Amygdala (tissue), 56 donors: Measurements from ENCODE around the gene MKNK2.

Source experiments
- DNase-seq, 56 donors: peaks; one replicate each; lab custom pipeline; 2025; lab: John Stamatoyannopoulos, UW

Gene MKNK2

DNA sequence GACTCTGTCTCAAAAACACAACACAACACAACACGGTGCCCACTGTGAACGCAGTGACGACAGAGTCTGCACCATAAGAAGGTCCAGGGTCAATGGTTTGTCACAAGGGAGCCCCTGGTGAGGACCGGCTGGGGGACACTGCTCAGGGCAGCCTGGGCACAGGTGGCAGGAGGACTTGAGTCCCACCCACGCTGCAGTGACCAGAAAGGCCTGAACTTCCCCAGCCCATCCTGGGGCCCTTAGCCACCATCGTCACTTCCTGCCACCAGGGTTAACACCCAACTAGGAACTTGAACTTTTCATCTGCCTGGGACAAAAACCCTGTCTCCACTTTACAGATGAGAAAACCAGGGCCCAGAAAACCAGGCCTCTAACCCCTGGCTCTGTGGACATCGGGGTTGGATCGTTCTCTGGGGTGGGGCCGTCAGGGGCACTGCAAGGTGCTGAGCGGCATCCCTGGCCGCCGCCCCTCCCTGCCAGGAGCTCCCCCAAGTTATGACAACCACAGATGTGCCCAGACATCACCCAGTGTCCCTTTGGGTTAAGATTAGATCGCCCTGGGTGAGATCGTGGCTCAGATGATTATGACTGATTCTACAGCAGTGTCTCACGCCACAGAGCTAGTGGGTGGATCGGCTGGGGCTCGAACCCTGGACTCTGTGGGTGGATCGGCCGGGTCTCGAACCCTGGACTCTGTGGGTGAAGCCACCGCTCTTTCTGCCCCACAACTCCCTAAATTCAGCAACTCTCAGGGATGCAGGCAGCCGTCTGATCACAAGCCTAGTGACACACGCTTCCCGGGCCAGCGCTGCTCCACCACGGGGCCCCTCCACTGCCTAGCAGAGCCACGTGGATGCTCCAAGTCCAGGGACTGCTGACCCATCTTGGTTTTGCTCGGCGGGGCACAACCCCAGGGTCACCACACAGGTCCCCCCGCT is 31.1 kb upstream of the MKNK2 start:
- peak in 2 of 56 donors; percentile 8 to 16 for DNase-seq

DNA sequence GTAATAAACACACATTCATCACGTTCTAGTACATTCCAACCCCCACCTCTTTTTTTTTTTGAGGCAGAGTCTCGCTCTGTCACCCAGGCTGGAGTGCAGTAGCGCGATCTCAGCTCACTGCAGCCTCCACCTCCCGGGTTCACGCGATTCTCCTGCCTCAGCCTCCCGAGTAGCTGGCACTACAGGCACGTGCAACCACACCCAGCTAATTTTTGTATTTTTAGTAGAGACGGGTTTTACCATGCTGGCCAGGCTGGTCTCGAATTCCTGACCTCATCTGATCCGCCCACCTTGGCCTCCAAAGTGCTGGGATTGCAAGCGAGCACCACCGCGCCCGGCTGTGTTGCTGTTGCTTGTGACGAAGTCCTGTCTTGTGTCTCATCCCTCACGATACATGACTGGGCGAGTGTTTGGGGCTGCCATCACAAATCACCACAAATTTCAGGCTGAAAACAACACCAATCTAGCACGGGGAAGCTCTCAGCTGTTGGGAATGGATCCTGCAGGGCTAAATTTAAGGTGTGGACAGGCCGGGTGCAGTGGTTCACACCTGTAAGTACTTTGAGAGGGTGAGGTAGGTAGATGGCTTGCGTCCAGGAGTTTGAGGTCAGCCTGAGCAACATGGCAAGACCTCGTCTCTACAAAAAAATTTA is 29.4 kb upstream of the MKNK2 start:
- DNase-seq: no peak

DNA sequence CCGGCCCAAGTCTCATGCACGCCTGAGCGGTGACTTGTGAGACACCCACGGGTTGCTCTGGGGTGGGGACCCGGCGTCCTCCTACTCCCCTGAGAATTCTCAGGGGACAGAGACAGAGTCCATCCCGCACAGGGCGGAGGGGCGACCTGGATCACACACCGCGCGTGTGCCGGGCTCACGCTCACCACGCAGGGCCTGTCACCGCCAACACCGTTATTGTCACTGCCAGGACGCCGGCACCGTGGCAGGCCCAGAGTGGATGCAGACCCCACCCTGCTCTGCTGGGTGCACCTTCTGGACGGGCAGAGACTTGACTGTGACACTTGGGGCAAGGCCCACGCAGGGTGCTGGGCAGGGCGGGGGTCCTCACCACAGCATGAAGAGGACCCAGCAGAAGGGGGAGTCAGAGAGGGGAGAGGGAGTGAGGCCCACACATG is 28.8 kb upstream of the MKNK2 start:
- DNase-seq: no peak

DNA sequence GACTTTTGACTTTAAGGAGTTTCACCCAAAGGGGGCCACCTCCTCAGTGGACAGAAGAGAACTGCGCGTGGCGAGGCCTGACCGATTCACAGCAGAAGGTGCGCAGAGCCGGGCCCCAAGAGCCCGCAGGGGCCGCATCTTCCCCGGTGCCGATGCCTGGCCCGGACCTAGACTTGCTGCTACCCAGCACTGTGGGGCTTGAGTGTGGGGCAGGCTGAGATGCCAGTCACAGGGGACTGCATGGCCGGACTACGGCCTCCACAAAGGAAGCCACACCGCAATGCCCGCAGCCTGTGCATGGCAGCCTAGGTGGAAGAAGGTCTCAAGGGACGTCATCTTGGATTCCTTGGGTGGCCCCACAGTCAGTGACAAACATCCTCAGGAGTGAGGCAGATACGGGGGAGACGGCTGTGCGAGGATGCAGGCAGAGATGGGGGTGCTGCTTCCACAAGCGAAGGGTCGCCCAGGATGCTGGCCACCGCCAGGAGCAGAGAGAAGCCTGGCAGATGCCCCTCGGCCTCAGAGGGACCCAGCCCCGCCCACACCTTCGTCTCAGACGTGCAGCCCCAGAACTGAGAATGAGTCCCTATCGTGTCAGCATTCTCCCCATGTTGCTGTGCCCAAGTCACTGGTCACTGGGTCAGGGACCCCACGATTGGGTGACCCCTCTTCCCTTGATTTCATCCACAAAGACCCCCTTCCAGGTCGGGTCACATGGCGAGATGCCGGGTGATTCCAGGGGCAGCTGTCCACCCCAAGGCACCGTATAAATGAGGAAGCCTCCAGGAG is 28.2 kb upstream of the MKNK2 start:
- DNase-seq: no peak

DNA sequence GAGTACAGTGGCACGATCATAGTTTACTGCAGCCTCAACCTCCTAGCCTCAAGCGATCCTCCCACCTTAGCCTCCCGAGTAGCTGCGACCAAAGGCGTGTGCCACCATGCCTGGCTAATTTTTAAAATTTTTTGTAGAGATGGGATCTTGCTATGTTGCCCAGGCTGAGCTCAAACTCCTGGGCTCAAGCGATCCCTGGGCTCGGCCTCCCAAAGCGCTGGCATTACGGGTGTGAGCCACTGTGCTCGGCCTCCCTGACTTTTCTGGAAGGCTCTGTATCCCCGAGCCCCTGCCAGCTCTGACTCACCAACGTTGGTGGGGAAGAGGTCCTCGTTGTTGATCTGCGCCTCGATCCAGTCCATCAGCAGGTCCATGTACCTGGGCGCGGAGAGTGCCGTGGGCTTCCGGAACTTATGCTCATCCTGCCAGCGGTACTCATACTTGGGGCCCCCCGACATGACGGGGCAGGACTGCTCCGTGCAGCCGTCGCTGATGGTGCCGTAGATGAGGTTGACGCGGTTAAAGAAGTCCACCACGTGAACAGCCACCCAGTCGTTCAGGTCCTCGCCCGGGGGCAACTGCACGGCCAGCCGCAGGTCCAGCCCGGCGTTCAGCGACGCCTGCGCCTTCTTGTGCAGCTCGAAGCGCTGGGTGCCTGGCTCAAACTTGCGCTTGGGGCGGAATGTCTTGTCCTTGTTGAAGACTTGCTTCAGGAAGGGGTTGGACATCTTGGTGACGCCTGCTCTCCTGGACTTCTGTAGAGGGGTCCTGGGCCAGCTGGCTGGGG is 27.0 kb upstream of the MKNK2 start:
- no peak for DNase-seq

DNA sequence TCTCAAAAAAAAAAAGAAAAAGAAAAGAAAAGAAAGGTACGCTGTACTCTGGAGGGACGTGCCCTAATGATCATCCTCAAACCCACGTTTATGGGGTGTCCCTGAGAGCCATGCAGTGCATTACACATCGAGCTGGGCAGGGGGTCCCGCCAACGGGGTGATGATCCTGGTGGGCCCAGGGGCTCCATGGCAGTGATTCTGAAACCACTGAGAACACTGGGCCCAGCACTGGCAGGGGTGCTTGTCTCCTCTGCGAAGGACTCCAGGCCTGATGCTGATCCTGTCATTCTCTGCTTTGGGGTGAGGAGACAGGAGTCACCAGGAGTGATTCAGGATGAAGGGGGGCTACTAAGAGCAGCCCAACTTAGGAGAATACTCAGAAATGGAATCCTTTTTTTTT is 26.4 kb upstream of the MKNK2 start:
- no peak for DNase-seq

DNA sequence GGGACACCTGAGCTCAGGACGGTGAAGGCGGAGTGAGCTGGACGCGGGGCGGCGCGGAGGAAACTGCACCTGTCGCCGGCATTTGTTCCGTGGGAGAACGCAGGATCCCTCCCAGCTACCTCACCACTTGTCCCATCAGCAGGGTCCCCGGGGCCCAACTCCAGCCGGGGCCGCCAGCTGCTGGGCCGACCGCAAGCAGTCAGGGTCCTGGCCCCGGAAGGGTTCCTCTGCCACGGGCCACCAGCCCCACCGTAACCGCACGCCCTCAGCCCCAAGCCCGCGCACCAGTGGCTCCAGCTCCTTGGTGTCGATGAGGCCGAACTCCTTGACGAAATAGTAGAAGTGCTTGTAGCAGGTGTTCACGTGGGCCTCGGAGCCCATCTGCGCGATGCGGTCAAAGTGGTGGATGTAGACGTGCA is 25.5 kb upstream of the MKNK2 start:
- DNase-seq: no peak

DNA sequence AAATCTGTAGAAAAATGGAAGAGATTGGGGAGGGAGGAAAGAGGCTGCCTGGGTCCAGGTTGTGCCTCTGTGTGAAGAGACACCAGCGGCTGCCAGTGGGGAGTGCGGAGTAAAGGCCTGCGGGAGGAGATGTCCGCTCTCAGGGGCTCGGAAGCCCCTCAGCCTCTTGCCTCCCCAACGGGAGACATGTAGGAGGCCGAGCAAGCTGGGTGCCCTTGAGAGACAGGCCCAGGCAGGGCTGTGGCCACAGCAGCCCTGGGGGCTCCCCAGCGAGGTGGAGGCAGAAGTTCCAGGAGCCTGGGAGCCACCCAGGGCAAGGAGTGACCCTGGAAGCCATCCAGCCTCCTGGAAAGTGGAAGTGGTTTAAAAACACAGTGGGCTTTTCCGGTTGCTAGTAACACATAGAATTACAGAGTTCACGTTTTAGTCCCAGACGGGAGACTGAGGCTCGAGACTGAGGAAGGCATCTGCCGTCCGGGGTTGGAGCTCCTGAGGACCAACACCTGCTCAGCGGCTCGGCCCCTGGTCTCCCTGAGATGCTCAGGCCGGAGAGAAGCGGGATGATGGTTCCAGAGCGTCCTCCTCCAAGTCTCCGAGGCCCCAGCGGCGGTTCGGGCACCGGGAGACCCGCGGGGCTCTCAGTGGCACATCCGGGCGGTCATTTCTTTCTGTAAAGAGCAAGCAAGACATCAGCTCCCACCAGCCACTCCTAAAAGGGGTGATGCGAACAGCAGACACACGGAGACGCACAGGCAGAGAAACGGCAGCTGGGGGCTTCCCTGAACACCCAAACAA is 21.9 kb upstream of the MKNK2 start:
- no peak for DNase-seq

DNA sequence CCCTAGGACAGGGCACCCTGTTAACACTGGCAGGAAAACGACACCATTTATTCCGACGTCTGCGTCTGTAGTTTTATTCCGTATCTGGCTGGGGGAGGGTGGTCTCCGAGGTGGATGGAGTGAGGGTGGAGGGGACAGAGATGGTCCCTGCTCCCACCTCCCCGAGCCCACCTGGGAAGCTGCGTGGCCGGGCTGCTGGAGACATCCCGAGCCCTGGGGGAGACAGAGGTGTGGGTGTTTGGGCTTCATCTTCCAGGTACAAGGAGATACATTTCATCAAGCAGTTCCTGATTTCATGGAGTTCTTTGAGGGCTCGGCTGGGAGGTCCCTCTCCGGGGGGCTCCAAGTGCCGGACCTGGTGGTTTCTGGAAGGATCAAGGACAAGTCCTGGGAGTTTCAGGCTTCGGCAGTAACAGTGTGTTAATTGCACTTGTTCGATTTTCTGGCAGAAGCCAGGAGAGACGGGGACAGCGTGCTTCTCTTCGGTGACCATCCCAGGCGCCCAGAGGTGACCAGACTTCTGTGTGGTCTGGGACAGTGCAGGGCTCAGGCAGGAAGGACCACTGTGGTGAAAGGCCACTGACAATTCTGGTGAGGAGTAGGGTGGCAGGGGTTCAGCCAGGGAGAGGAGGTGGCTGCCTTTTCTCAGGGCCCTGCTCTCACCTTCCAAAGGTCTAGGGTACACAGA is 20.1 kb upstream of the MKNK2 start:
- no peak for DNase-seq

DNA sequence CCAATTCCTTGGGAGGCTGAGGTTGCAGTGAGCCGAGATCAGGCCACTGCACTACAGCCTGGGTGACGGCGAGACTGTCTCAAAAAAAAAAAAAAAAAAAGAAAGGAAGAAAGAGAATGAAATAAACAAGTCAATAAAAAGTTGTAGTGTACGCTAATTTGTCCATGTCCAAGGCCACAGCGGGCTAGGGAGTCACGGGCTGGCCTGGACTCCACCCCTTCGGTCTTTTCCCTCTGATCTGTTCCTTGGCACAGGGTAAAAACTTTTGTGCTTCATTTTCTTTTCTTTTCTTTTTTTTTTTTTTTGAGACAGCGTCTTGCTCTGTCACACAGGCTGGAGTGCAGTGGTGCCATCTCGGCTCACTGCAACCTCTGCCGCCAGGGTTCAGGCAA is 19.4 kb upstream of the MKNK2 start:
- no peak for DNase-seq

DNA sequence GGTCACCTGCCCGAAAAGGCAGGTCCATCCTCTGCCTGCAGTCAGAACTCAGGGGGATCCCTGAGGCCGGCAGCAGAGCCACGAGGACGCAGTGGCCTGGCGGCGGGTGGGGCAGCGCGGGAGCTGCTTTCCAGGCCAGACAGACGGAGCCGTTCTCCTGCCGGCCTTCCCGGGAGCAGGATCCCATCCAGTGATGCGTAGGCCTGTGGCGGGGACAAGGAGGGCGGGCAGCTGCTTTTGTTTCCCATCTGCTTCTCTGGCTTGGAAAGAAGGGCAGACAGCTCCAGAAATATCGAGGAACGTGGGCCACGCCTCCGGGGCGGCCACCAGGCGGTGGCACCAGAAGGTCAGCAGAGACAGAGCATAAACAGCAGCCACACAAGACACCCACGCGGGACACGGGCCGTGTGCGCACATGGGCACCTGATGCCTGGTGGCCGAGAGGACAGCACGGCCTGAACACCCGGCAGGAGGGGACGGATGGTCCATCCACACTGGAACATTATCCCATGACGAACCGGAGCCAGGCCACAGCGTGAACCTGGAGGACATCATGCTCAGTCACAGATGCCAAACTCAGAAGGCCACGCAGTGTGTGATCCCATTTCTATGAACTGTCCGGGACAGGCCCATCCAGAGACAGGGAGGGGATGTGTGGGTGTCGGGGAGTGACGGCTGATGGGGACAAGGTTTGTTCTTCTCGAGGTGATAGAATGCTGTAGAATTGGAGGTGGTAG is 13.9 kb upstream of the MKNK2 start:
- peak in 24 of 56 donors; percentile 12 to 53 (median 35) for DNase-seq

DNA sequence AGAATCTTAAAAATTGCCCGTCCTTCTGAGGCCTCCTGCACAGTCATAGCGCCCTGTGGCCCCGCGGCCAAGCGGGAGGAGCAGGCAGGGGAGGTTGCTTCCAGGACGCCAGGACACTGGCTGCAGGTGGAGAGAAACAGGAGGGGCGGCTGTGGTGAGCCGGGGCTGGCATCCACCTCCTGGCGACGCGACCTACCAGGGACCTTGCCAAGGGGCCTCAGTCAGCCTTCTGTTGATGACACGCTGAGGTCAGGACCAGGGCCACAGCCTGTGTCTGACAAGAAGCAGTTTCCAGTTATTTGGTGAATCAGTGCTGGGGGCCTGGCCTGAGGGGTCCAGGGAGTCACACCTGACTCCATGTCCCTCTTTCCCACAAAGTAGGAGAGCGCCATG is 13.3 kb upstream of the MKNK2 start:
- no peak for DNase-seq

DNA sequence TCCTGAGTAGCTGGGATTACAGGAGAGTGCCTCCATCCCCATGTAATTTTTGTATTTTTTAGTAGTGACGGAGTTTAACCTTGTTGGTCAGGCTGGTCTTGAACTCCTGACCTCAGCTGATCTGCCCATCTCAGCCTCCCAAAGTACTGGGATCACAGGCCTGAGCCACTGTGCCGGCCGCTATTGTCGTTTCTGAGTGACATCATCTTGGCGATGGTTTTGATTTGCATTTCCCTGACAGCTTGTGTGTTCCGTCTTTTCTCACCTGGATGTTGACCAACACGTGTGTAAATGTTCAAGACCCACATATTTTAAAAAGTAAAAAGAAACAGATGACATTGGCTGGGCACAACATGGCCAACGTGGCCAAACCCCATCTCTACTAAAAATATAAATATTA is 12.8 kb upstream of the MKNK2 start:
- no peak for DNase-seq

DNA sequence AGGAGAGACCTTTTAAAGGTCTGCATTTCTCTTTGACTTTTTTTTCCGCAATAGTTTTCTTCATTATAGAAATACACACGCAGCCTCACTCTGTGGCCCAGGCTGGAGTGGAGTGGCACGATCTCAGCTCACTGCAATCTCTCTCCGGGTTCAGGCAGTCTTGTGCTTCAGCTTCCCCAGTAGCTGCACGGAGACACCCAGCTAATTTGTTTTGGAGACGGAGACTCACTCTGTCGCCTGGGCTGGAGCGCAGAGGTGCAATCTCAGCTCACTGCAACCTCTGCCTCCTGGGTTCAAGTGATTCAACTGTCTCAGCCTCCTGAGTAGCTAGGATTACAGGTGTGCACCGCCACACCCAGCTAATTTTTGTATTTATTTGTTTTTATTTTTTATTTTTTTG is 11.7 kb upstream of the MKNK2 start:
- DNase-seq: no peak

DNA sequence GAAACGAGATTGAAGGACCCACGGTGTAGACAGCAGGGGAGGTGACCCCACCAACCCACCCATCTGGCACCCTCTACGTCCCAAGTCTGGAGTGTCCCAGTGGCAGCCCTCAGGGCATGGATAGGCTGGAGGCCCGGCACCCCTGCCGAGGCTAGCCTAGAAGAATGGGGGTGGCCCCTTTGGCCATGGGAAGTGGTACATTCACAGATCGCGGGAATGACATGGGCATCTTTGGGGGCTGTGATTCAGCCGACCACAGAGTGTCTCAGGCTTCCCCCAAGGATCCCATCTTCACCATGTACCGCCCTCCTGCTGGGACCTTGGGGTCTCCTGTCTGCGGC is 11.3 kb upstream of the MKNK2 start:
- no peak for DNase-seq

DNA sequence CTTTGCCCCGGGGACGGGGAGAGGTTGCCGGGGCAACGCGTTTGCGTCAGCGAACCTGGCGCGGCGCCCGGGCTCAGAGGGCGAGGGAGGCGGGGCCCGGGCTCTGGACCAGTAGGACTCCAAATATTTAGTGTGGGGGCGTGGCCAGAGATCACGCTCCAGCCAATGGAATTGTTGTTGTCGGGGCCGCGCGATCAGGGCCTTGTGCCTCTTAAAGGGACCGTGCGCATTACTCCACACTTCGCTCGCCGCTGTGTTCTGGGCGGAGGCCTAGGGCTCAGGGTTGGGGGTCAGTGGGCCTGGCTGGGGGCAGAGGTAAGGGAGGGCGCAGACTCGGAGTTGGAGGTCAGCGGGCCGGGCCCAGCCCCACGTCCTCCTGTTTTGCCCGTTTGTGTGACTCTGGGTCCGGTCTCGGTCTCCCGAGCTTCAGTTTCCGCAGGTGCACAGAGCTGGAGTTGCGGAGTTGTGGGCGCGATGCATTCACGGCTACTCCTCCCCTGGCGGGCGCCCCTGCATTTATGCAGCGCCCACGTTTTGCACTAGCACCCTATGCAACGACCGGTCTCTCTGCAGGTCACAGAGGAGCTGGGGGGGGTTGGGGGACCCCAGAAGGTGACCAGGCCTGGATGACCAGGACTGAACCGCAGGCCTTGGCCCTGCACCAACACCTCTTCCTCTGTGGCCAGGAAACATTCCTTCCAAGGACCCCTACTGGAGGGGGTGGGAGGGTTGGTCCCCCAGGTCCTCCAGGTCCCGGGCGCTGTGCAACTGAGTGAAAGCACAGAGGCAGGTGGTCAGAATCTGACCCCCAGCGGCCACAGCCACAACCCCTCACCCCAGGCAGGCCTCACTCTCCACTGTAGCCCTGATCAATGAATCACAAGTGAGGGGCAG is 10.7 kb upstream of the MKNK2 start:
- DNase-seq: peak; percentile 57 to 99 (median 96)

DNA sequence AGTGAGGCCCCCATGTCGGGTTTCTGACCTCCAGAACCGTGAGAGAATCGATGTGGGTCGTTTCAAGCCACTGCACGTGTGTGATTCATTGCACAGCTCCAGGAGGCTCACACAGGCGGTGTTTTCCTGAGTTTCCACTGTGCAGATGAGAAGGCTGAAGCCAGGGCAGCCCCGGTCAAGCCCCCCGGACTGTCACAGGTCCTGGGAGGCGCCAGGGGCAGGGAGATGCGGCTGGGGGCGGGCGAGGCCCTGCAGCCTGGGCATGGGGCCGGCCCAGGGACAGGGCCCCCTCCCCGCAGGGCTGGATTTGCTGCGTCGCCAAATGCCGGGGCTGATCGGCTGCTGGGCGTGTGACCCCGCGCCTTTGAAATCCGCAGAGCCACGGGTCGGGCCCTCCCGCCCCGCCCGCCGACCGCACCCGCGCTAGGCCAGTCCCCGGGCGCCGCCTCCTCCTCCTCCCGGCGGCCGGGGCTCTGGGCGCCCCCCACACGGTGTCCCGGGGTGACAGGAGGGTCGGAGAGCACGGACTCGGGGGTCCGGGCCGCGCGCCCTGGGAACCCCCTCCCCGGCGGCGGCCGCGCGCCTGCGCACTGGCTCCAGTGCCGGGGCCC is 9.9 kb upstream of the MKNK2 start:
- peak in 34 of 56 donors; percentile 51 to 90 (median 76) for DNase-seq
